GM18861 (cell line): ENCODE data around the gene MOCOS.

Experiments
- ATAC-seq: cut with Tn5 transposase; IDR thresholded peaks from one replicate; pipeline ENCODE4 v1.9.1; 2021; ENCODE audit not compliant: unreplicated experiment

MOCOS gene

GRCh38 chr18:36299015-36299414 lies 111.7 kb downstream of the MOCOS start:
- ATAC-seq = no peak

- ATAC-seq = no peak
Observed at GRCh38 chr18:36300211-36300610, 112.9 kb downstream of the MOCOS start.

- ATAC-seq = no peak
Observed at GRCh38 chr18:36301884-36302283, 114.6 kb downstream of the MOCOS start.

- no peak for ATAC-seq
Observed at GRCh38 chr18:36302676-36303075, 115.4 kb downstream of the MOCOS start.

- no peak for ATAC-seq
Observed at GRCh38 chr18:36303211-36303844, 116.0 kb downstream of the MOCOS start.

GRCh38 chr18:36304723-36305122 lies 117.4 kb downstream of the MOCOS start:
- ATAC-seq = no peak

- ATAC-seq = no peak
Observed at GRCh38 chr18:36305375-36305774, 118.1 kb downstream of the MOCOS start.

GRCh38 chr18:36307513-36307912 lies 120.2 kb downstream of the MOCOS start:
- ATAC-seq = no peak

GRCh38 chr18:36308711-36309435 lies 121.6 kb downstream of the MOCOS start:
- no peak for ATAC-seq

GRCh38 chr18:36309436-36310391 lies 122.4 kb downstream of the MOCOS start:
- no peak for ATAC-seq

- ATAC-seq = no peak
Observed at GRCh38 chr18:36311026-36311570, 123.8 kb downstream of the MOCOS start.

- ATAC-seq = no peak
Observed at GRCh38 chr18:36312806-36313395, 125.6 kb downstream of the MOCOS start.

- no peak for ATAC-seq
Observed at GRCh38 chr18:36314098-36314497, 126.8 kb downstream of the MOCOS start.

GRCh38 chr18:36314754-36315153 lies 127.5 kb downstream of the MOCOS start:
- ATAC-seq = no peak

GRCh38 chr18:36315736-36316135 lies 128.4 kb downstream of the MOCOS start:
- ATAC-seq = no peak

GRCh38 chr18:36316246-36316645 lies 128.9 kb downstream of the MOCOS start:
- no peak for ATAC-seq
